HepG2 (cell line): ENCODE data around the gene TMEM129. TPM values are rescaled to one million over a fixed set of nuclear protein-coding genes. Genes with fewer than 3 reads are reported as not detected.

Experiments used
- ATAC-seq: fragments of 200-7000 bp; cut with Tn5 transposase; 3 replicates; pipeline ENCODE4 v1.9.1; 2020; ENCODE audit warnings: mild to moderate bottlenecking, moderate library complexity
- BruUV-seq: library from RNA; stranded (reverse); fragments of 400-500 nt; replicated peaks from 2 replicates; lab custom pipeline; 2021; lab: Mats Ljungman, UMichigan
- CTCF ChIA-PET: fragments of 300-600 bp; formaldehyde crosslinking; extraction: SDS; loops from one replicate; lab custom pipeline; 2021; ENCODE audit warnings: low total read pairs, inconsistent platforms, low intra/inter-chr PET ratio; lab: Yijun Ruan, JAX
- POLR2A ChIA-PET: fragments of 350-600 bp; sonication (Branson Sonifier 250); formaldehyde crosslinking; loops from one replicate; lab custom pipeline; 2020; ENCODE audit warnings: antibody characterized with exemption, inconsistent platforms; lab: Yijun Ruan, JAX
- DNase-seq: peaks from one replicate; pipeline ENCODE4 v3.0.0-alpha.2; 2015; ENCODE audit warnings: low spot score
- FAIRE-seq: peaks from 3 replicates; lab custom pipeline; 2011; peaks lifted over from hg19 to GRCh38; lab: Jason Lieb, UNC
- H2AFZ ChIP-seq: one replicate; pipeline ENCODE4 v1.6.1; 2011; ENCODE audit warnings: low read length, inconsistent platforms
- H3K27ac ChIP-seq: fragments of 300-600 bp; 3 replicates; pipeline ENCODE4 v1.8.0; 2011; ENCODE audit warnings: mixed run types, mild to moderate bottlenecking, mixed read lengths, low read length, inconsistent platforms; ENCODE audit not compliant: insufficient read depth; ENCODE audit errors: extremely low read length
- H3K27me3 ChIP-seq, 2 experiments: fragments of 200-600 bp in 1 of 2; 2 replicates in 1 of 2; 3 replicates in 1 of 2; pipeline versions ENCODE4 v1.6.0 to v1.8.0; 2011; ENCODE audit warnings: low read length in 2 of 2, mild to moderate bottlenecking in 2 of 2, moderate library complexity in 2 of 2, inconsistent platforms in 1 of 2; ENCODE audit not compliant: insufficient read depth in 2 of 2, control insufficient read depth in 1 of 2
- H3K36me3 ChIP-seq, 2 experiments: fragments of 200-600 bp in 1 of 2; replicated peaks in 1 of 2; 2 replicates in 1 of 2; 3 replicates in 1 of 2; pipeline versions ENCODE4 v1.5.1 to v1.8.0; 2011; ENCODE audit warnings: low read length in 2 of 2, inconsistent platforms in 1 of 2; ENCODE audit not compliant: insufficient read depth in 2 of 2, control insufficient read depth in 1 of 2
- H3K4me1 ChIP-seq: 2 replicates; pipeline ENCODE4 v1.5.1; 2012; ENCODE audit warnings: low read length, inconsistent platforms; ENCODE audit not compliant: insufficient read depth
- H3K4me2 ChIP-seq: 2 replicates; pipeline ENCODE4 v1.6.0; 2011; ENCODE audit warnings: low read depth, low read length, inconsistent platforms
- H3K4me3 ChIP-seq, 3 experiments: fragments of 200-600 bp in 1 of 3; sonication (generic), shearing (Covaris generic) in 1 of 3; replicated peaks in 1 of 3; 2 replicates each; pipeline ENCODE4 v1.5.1; 2011 to 2016; ENCODE audit warnings: low read length in 3 of 3, inconsistent platforms in 2 of 3, low read depth in 2 of 3, mild to moderate bottlenecking in 2 of 3, control low read depth in 1 of 3, mixed read lengths in 1 of 3; ENCODE audit not compliant: insufficient read depth in 1 of 3
- H3K79me2 ChIP-seq: one replicate; pipeline ENCODE4 v1.6.1; 2011; ENCODE audit warnings: low read length, inconsistent platforms; ENCODE audit not compliant: insufficient read depth
- H3K9ac ChIP-seq: 2 replicates; pipeline ENCODE4 v1.6.0; 2011; ENCODE audit warnings: mild to moderate bottlenecking, low read depth, low read length, inconsistent platforms; ENCODE audit not compliant: insufficient read depth
- H3K9me3 ChIP-seq: 2 replicates; pipeline ENCODE4 v1.5.1; 2012; ENCODE audit warnings: mild to moderate bottlenecking, low read length
- H4K20me1 ChIP-seq: 2 replicates; pipeline ENCODE4 v1.6.0; 2011; ENCODE audit warnings: inconsistent platforms, mild to moderate bottlenecking, low read length, moderate library complexity; ENCODE audit not compliant: insufficient read depth
- ARNTL ChIP-seq: sonication (generic); formaldehyde crosslinking; IDR thresholded peaks from 2 replicates; pipeline ENCODE4 v1.4.0; 2020; ENCODE audit warnings: mild to moderate bottlenecking, missing genetic modification reagents
- HNRNPLL ChIP-seq: fragments of 200-400 bp; formaldehyde crosslinking; IDR thresholded peaks from 2 replicates; pipeline ENCODE4 v1.6.1; 2017; ENCODE audit warnings: mild to moderate bottlenecking, low read depth, low read length; ENCODE audit not compliant: poor library complexity, severe bottlenecking
- MXD3 ChIP-seq: IDR thresholded peaks from 2 replicates; pipeline ENCODE4 v1.6.1; 2016; ENCODE audit warnings: mild to moderate bottlenecking, missing biosample characterization, missing genetic modification reagents
- NCOA1 ChIP-seq: sonication (generic); formaldehyde crosslinking; IDR thresholded peaks from 2 replicates; pipeline ENCODE4 v1.9.0; 2021; ENCODE audit warnings: missing genetic modification reagents
- NKX3-1 ChIP-seq: sonication (generic); formaldehyde crosslinking; IDR thresholded peaks from 2 replicates; pipeline ENCODE4 v1.5.0; 2020; ENCODE audit warnings: missing genetic modification reagents
- NR3C1 ChIP-seq: sonication (generic); formaldehyde crosslinking; IDR thresholded peaks from 2 replicates; pipeline ENCODE4 v1.4.0; 2020; ENCODE audit warnings: missing genetic modification reagents
- SP5 ChIP-seq: IDR thresholded peaks from 2 replicates; pipeline ENCODE4 v1.6.1; 2016; ENCODE audit warnings: low read depth, borderline replicate concordance
- SUZ12 ChIP-seq: fragments of 150-350 bp; IDR thresholded peaks from 2 replicates; pipeline ENCODE4 v1.6.1; 2014; ENCODE audit warnings: low read depth, low read length
- ZNF143 ChIP-seq: sonication (generic); formaldehyde crosslinking; IDR thresholded peaks from 2 replicates; pipeline ENCODE4 v1.4.0; 2020; ENCODE audit warnings: missing genetic modification reagents
- ZNF567 ChIP-seq: sonication (generic); formaldehyde crosslinking; IDR thresholded peaks from 2 replicates; pipeline ENCODE4 v1.8.1; 2023; ENCODE audit warnings: mild to moderate bottlenecking, missing genetic modification reagents, borderline replicate concordance
- ZNF691 ChIP-seq: sonication (generic); formaldehyde crosslinking; IDR thresholded peaks from 2 replicates; pipeline ENCODE4 v1.4.0; 2020; ENCODE audit warnings: missing genetic modification reagents, low read depth, mild to moderate bottlenecking, borderline replicate concordance
- WGBS: methylation state at CpG from one replicate; pipeline ENCODE4 v1.1.6; 2017; ENCODE audit warnings: low lambda C conversion rate; 5-methylcytosine and 5-hydroxymethylcytosine counted together
- in situ Hi-C: cut with HindIII; loops from 2 replicates; pipeline ENCODE4 v1.10.0; 2017; ENCODE audit warnings: low pct_unique_long_range_greater_than_20kb; ENCODE audit not compliant: extremely low pct_ligation_motif_present
- intact Hi-C: fragments of 100-400 bp; cut with micrococcal nuclease; formaldehyde crosslinking; loops from one replicate; pipeline ENCODE4 v1.10.0; 2022; ENCODE audit not compliant: unreplicated experiment
- polyA plus RNA-seq, 8 experiments: library from polyadenylated mRNA; depleted of rRNA in 3 of 8; stranded (reverse) in 7 of 8; unstranded in 1 of 8; fragments of >200 nt; fragmentation: Illumina TruSeq in 4 of 8; extraction: Trizol in 4 of 8; gene quantifications; 2 replicates each; pipeline versions ENCODE4 v1.2.1 to v1.2.3, GENCODE V29; 2011 to 2016; ENCODE audit warnings: low read depth in 4 of 8, missing spikeins in 1 of 8, mixed read lengths in 1 of 8; ENCODE audit not compliant: insufficient read depth in 1 of 8
- total RNA-seq, 5 experiments: library from RNA; depleted of rRNA; stranded (reverse); fragments of >200 nt; fragmentation: Illumina TruSeq; extraction: Trizol; gene quantifications; 2 replicates each; pipeline ENCODE4 v1.2.3, GENCODE V29; 2016; ENCODE audit warnings: low read depth in 1 of 5
- TF ChIP-seq, protein P1 (sequence below): sonication (generic); formaldehyde crosslinking; IDR thresholded peaks from 2 replicates; pipeline ENCODE4 v1.9.0; 2021; ENCODE audit warnings: missing genetic modification reagents, borderline replicate concordance

TMEM129 gene
- total and polyA plus RNA-seq, 2 of the 13 experiments (the other 11 are each of a cell fraction or from before 2014, with no cell fraction given) = 19.0 to 25.8 TPM

- TF ChIP-seq HNRNPLL (peak; percentile 16), SP5 (CRISPR knock-in tag) (no peak), ARNTL (peak; percentile 6; the same call in 1 of the 2 replicates)
These were observed 32.2 kb upstream of the TMEM129 start (continued) for GRCh38 chr4:1753294-1753696.

DNA sequence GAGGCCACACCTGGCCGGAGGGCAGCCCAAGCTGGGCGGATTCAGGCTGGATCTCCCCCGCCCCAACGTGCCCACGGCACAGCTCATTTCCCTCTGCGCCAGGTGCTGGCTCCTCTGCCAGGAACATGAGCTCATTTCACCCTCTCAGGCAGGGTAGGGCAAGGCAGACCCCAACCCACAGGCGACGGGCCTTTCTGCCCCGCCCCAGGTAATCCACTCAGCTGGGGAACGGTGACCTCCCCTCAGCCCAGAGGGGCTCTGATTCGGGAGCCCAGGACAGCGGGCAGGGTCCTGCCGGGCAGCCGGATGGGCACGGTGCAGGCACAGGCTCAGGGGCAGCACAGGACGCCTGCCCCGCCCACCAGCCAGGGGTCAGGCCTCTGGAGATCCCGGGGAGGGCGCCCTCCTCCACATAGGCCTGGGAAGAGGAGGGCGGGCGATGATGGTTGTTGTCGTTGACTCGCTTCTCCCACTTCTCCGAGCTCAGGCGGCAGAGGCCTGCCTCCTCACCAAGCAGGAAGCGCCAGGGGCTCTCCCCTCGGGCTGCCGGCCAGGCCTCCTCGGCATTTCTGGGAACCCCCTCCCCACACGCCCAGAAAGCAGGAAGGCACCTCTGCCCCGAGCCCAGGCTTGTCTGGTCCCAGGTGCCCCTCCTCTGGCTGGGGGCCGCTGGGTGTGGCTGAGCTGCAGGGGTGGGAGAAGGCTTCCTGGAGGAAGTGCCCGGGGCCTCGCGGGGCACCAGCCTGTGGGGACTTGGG is 31.3 kb upstream of the TMEM129 start:
- ATAC-seq (peak; percentile 60), DNase-seq (peak; percentile 69), FAIRE-seq (no peak)
- no TSS peak for BruUV-seq
- H4K20me1 ChIP-seq = no peaks in the 10 kb centered on the region
- H3K9ac ChIP-seq = peak overlapping the region; percentile 58
- in situ Hi-C loops (loop anchor here (10.0 kb wide), 1 partner anchor 52 kb away; no protein-coding TSS in a partner anchor), intact Hi-C loops (loop anchor here (2.0 kb wide), 1 partner anchor 26 kb away; no protein-coding TSS in a partner anchor)
- no peaks in the 10 kb centered on the region for H3K36me3 ChIP-seq
- H2AFZ ChIP-seq = no peak overlapping the region
- H3K4me3 ChIP-seq = peak overlapping the region; percentile 45 to 73 (median 56)
- H3K4me1 ChIP-seq = peaks cover 90% of the 10 kb centered on the region
- CTCF ChIA-PET = interaction anchor here (2.9 kb wide), 1 partner anchor 58 kb away, joined by 22 read pairs; no protein-coding TSS in a partner anchor
- no peaks in the 10 kb centered on the region for H3K79me2 ChIP-seq
- peak overlapping the region; percentile 82 for H3K4me2 ChIP-seq
- no CpG with 5 or more reads among the region's 35 CpGs for WGBS
- no peaks in the 10 kb centered on the region; a peak in 1 of 5 replicates for H3K27me3 ChIP-seq
- peak overlapping the region; percentile 12 for H3K27ac ChIP-seq
- no peaks in the 10 kb centered on the region for H3K9me3 ChIP-seq
- POLR2A ChIA-PET = interaction anchor here (0.8 to 3.6 kb wide), 15 partner anchors 8 to 56 kb away, joined by 3 to 70 read pairs (median 10); partner anchors contain the start of genes FGFR3, TACC3 and TMEM129
- TF ChIP-seq NR3C1 (CRISPR knock-in tag) (no peak), SUZ12 (no peak), NKX3-1 (CRISPR knock-in tag) (peak; percentile 51; the same call in 1 of the 2 replicates), NCOA1 (no peak), ZNF143 (CRISPR knock-in tag) (no peak; the same call in 1 of the 2 replicates), MXD3 (CRISPR knock-in tag) (peak; percentile 71), ZNF691 (CRISPR knock-in tag) (no peak; the same call in 1 of the 2 replicates), ZNF567 (CRISPR knock-in tag) (0 out of 2 replicates have a peak, but pooled peaks have one; percentile 16)
- TF ChIP-seq, protein P1, sequence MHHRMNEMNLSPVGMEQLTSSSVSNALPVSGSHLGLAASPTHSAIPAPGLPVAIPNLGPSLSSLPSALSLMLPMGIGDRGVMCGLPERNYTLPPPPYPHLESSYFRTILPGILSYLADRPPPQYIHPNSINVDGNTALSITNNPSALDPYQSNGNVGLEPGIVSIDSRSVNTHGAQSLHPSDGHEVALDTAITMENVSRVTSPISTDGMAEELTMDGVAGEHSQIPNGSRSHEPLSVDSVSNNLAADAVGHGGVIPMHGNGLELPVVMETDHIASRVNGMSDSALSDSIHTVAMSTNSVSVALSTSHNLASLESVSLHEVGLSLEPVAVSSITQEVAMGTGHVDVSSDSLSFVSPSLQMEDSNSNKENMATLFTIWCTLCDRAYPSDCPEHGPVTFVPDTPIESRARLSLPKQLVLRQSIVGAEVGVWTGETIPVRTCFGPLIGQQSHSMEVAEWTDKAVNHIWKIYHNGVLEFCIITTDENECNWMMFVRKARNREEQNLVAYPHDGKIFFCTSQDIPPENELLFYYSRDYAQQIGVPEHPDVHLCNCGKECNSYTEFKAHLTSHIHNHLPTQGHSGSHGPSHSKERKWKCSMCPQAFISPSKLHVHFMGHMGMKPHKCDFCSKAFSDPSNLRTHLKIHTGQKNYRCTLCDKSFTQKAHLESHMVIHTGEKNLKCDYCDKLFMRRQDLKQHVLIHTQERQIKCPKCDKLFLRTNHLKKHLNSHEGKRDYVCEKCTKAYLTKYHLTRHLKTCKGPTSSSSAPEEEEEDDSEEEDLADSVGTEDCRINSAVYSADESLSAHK (CRISPR knock-in tag) = no peak
